Measurements from ENCODE around the gene H1-8. TPM values are rescaled to one million over a fixed set of nuclear protein-coding genes. Genes with fewer than 3 reads are reported as not detected.

H1-8 gene
- total RNA-seq, 2 donors from 2014 or later = not detected

DNA sequence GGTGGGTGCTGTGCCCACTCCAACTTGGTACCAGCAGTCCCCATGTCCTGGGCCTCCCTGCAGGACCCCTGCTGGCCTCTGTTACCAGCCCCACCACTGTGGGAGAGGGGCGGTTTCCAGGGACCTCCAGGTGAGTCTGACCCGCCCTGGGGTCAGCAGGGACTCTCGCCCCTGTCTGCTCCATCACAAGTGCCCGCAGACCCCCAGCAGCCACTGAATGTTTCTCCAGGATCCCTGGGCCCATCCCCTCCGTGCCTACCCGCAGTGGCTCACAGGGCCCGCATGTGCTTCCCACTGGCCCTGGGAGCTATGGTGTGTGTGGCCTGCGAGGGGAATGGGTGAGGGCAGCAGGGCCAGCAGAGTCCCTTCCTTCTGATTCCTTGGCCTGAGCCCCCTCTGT is 24.4 kb upstream of the H1-8 start:
- Histone ChIP-seq H3K9me3 (no peaks in the 10 kb centered on the region), H3K4me1 (ENCODE audit: control insufficient read depth in 1 of 2, low read depth in 2 of 2) (no peaks in the 10 kb centered on the region), H3K36me3 (peaks cover 5% of the 10 kb centered on the region), H3K27me3 (replicated peaks; ENCODE audit: insufficient read depth) (no peaks in the 10 kb centered on the region), H3K4me3 (no peak overlapping the region), H3K27ac (no peak overlapping the region)
- no peak for ATAC-seq (ENCODE audit: insufficient number of reproducible peaks, low FRiP score, low read depth)
- DNase-seq (ENCODE audit: low spot score) = no peak
- no peak for TF ChIP-seq CTCF (IDR thresholded peaks at IDR 0.05)

DNA sequence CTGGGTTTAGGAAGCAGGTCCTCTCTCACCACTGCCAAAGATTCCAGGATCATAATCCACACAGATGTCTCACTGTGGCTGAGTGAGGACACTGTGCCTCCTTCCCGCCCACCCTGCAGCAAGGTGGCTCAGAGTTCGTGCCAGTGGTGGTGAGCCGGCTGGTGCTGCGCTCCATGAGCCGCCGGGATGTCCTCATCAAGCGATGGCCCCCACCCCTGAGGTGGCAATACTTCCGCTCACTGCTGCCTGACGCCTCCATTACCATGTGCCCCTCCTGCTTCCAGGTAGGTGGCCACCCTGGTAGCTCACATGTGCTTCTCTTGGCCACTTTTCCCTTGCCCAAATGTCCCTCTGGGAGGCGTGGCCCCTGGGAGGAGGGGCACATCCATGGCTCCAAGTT is 23.5 kb upstream of the H1-8 start:
- Histone ChIP-seq H3K36me3 (no peaks in the 10 kb centered on the region), H3K4me3 (no peak overlapping the region), H3K9me3 (no peaks in the 10 kb centered on the region), H3K27ac (no peak overlapping the region), H3K4me1 (ENCODE audit: control insufficient read depth in 1 of 2, low read depth in 2 of 2) (no peaks in the 10 kb centered on the region), H3K27me3 (replicated peaks; ENCODE audit: insufficient read depth) (no peaks in the 10 kb centered on the region)
- TF ChIP-seq CTCF (IDR thresholded peaks at IDR 0.05) = no peak
- ATAC-seq (ENCODE audit: insufficient number of reproducible peaks, low FRiP score, low read depth) = no peak
- no peak for DNase-seq (ENCODE audit: low spot score)

- ATAC-seq (ENCODE audit: insufficient number of reproducible peaks, low FRiP score, low read depth) (no peak), DNase-seq (ENCODE audit: low spot score) (no peak)
- Histone ChIP-seq H3K27me3 (replicated peaks; ENCODE audit: insufficient read depth) (no peaks in the 10 kb centered on the region), H3K27ac (no peak overlapping the region), H3K4me1 (ENCODE audit: control insufficient read depth in 1 of 2, low read depth in 2 of 2) (no peaks in the 10 kb centered on the region), H3K36me3 (no peaks in the 10 kb centered on the region), H3K9me3 (no peaks in the 10 kb centered on the region), H3K4me3 (no peak overlapping the region)
- TF ChIP-seq CTCF (IDR thresholded peaks at IDR 0.05) = no peak
Measured at GRCh38 chr3:129519896-129520715, 22.9 kb upstream of the H1-8 start.

DNA sequence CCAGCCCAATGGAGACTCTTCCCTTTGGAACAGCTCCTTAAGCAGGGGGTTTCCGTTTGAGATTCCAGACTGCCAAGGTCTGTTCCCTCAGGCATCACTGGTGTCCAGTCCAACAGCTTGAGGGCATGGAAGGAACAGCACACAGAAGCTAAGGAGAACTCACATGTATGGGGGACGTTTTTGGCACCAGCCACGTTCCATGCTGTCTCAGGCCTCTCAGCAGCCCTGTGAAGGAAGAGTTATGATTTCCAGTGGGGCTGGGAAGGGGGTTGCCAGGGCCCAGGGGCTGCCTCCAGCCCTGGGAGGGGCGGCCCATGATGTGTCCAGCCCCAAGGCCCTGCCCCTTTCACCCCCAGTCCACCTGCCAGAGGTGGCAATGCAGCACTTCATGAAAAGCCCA is 22.0 kb upstream of the H1-8 start:
- no peaks in the 10 kb centered on the region for H3K9me3 ChIP-seq
- H3K36me3 ChIP-seq = no peaks in the 10 kb centered on the region
- TF ChIP-seq CTCF (IDR thresholded peaks at IDR 0.05) = no peak
- no peaks in the 10 kb centered on the region for H3K27me3 ChIP-seq (replicated peaks; ENCODE audit: insufficient read depth)
- DNase-seq (ENCODE audit: low spot score) (no peak), ATAC-seq (ENCODE audit: insufficient number of reproducible peaks, low FRiP score, low read depth) (no peak)
- no peak overlapping the region for H3K27ac ChIP-seq
- H3K4me1 ChIP-seq (ENCODE audit: control insufficient read depth in 1 of 2, low read depth in 2 of 2) = no peaks in the 10 kb centered on the region
- H3K4me3 ChIP-seq = no peak overlapping the region

DNA sequence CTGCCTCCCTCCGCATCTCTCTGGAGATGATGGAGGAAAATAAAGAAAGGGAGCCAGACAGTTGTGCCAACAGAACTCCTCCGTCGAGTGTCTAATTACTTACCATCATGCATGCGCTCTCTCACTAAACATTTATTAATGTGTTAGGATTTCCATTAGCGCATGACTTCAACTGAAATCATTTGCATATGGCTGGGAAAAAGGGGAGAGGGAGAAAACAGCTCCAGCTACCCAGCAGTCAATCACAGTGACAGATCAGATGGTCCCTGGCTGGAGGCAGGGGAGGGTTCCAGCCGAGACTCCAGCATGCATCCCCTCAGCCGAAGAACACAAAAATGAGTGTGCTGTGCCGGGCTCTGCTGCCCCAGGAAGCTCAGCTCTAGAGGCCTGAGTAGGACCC is 21.4 kb upstream of the H1-8 start:
- ATAC-seq (ENCODE audit: insufficient number of reproducible peaks, low FRiP score, low read depth) (no peak), DNase-seq (ENCODE audit: low spot score) (no peak)
- no peaks in the 10 kb centered on the region for H3K4me1 ChIP-seq (ENCODE audit: control insufficient read depth in 1 of 2, low read depth in 2 of 2)
- H3K4me3 ChIP-seq = no peak overlapping the region
- no peak overlapping the region for H3K27ac ChIP-seq
- H3K36me3 ChIP-seq = no peaks in the 10 kb centered on the region
- no peak for TF ChIP-seq CTCF (IDR thresholded peaks at IDR 0.05)
- no peaks in the 10 kb centered on the region for H3K27me3 ChIP-seq (replicated peaks; ENCODE audit: insufficient read depth)
- H3K9me3 ChIP-seq = no peaks in the 10 kb centered on the region

Data from thoracic aorta (tissue), 2 donors.